Activated T-helper 1 cell treated with anti-CD3 and anti-CD28 coated beads, Interleukin-12 subunit alpha, Interleukin-12 subunit beta, Interleukin-2, Interleukin-4 antibody, amounts not matched to agents 30 ng/mL and 10 ng/mL and 1 ng/mL, durations not matched to agents 14 hours and 24 hours and 36 hours (primary cell): ENCODE data around the gene ETV3. TPM values are rescaled to one million over a fixed set of nuclear protein-coding genes. Genes with fewer than 3 reads are reported as not detected.
A peak's percentile ranks its signal among the peaks of the same experiment; 100 is the strongest.
"Not testable (repeated sequence)": the region's sequence is repeated elsewhere in the genome, so short reads cannot be mapped to it uniquely, and the experiment has no call there.

Experiments
- DNase-seq: peaks from one replicate; pipeline ENCODE4 v3.0.0; 2021; ENCODE audit warnings: low spot score
- H3K27ac Mint-ChIP-seq: one replicate; pipeline ENCODE4 v1.8.0; 2021; ENCODE audit warnings: mild to moderate bottlenecking, mixed read lengths
- H3K27me3 Mint-ChIP-seq: one replicate; pipeline ENCODE4 v1.8.0; 2022; ENCODE audit warnings: mild to moderate bottlenecking, moderate library complexity, mixed read lengths; ENCODE audit not compliant: insufficient read depth
- H3K36me3 Mint-ChIP-seq: one replicate; pipeline ENCODE4 v1.8.0; 2021; ENCODE audit warnings: low read depth, mixed read lengths
- H3K4me1 Mint-ChIP-seq: one replicate; pipeline ENCODE4 v1.8.0; 2021; ENCODE audit warnings: low read depth, mixed read lengths
- H3K4me3 Mint-ChIP-seq: one replicate; pipeline ENCODE4 v1.8.0; 2021; ENCODE audit warnings: mild to moderate bottlenecking, moderate library complexity, mixed read lengths
- H3K9me3 Mint-ChIP-seq: one replicate; pipeline ENCODE4 v1.8.0; 2021; ENCODE audit warnings: mixed read lengths
- intact Hi-C: fragments of 100-400 bp; cut with micrococcal nuclease; formaldehyde crosslinking; loops from one replicate; pipeline ENCODE4 v1.15.1; 2024
- total RNA-seq: library from RNA; stranded (reverse); gene quantifications from 2 replicates; pipeline ENCODE4 v1.2.3, GENCODE V29; 2022

Gene ETV3
- 47.6 and 51.3 TPM in 2 replicates for total RNA-seq

GRCh38 chr1:157138220-157139051 lies at the start of gene ETV3:
Gene ETV3 (minus strand): TSS chr1:157138395. CDS start chr1:157136352, 2,043 bp downstream.
- H3K4me3 Mint-ChIP-seq, result peak within 1 kb of the TSS; percentile 93
- peaks cover 71% of the 10 kb centered on the region for H3K4me1 Mint-ChIP-seq
- intact Hi-C loops, result loop anchor here (5.0 to 10.0 kb wide), 3 partner anchors 324 to 1939 kb away; partner anchors contain the start of genes AIM2, MRPL24 and SH2D2A
- H3K27ac Mint-ChIP-seq, result peak within 1 kb of the TSS; percentile 93
- H3K27me3 Mint-ChIP-seq, result no peaks in the 10 kb centered on the region
- peak; percentile 89 for DNase-seq
- peaks cover 35% of the 10 kb centered on the region for H3K36me3 Mint-ChIP-seq
- H3K9me3 Mint-ChIP-seq, result no peaks in the 10 kb centered on the region

- intact Hi-C loops, result no loop called here
- Mint-ChIP-seq H3K4me1 (peaks cover 5% of the 10 kb centered on the region), H3K36me3 (no peaks in the 10 kb centered on the region), H3K27me3 (peaks cover 2% of the 10 kb centered on the region), H3K27ac (no peak overlapping the region), H3K9me3 (no peaks in the 10 kb centered on the region), H3K4me3 (no peak overlapping the region)
- DNase-seq, result no peak
These were observed 48.2 kb upstream of the ETV3 start for GRCh38 chr1:157186281-157186992.

- no peak for DNase-seq
- H3K4me3 Mint-ChIP-seq, result no peak overlapping the region
- peaks cover 2% of the 10 kb centered on the region for H3K27me3 Mint-ChIP-seq
- no peaks in the 10 kb centered on the region for H3K9me3 Mint-ChIP-seq
- H3K4me1 Mint-ChIP-seq, result peaks cover 5% of the 10 kb centered on the region
- no peak overlapping the region for H3K27ac Mint-ChIP-seq
- intact Hi-C loops, result no loop called here
- no peaks in the 10 kb centered on the region for H3K36me3 Mint-ChIP-seq
These were observed 45.7 kb upstream of the ETV3 start for GRCh38 chr1:157183870-157184269.

GRCh38 chr1:157182371-157182770 lies 44.2 kb upstream of the ETV3 start:
- H3K27me3 Mint-ChIP-seq, H3K27ac Mint-ChIP-seq, intact Hi-C loops, H3K4me3 Mint-ChIP-seq, H3K36me3 Mint-ChIP-seq, DNase-seq, H3K4me1 Mint-ChIP-seq, H3K9me3 Mint-ChIP-seq: not testable (repeated sequence)

GRCh38 chr1:157181790-157182189 lies 43.6 kb upstream of the ETV3 start:
- Mint-ChIP-seq H3K9me3 (no peaks in the 10 kb centered on the region), H3K4me1 (peaks cover 5% of the 10 kb centered on the region), H3K36me3 (no peaks in the 10 kb centered on the region), H3K27me3 (peaks cover 11% of the 10 kb centered on the region), H3K27ac (no peak overlapping the region), H3K4me3 (no peak overlapping the region)
- intact Hi-C loops, result no loop called here
- no peak for DNase-seq

GRCh38 chr1:157181258-157181657 lies 43.1 kb upstream of the ETV3 start:
- no peak overlapping the region for H3K4me3 Mint-ChIP-seq
- intact Hi-C loops, result no loop called here
- peaks cover 5% of the 10 kb centered on the region for H3K4me1 Mint-ChIP-seq
- peaks cover 12% of the 10 kb centered on the region for H3K27me3 Mint-ChIP-seq
- no peaks in the 10 kb centered on the region for H3K9me3 Mint-ChIP-seq
- no peak overlapping the region for H3K27ac Mint-ChIP-seq
- no peak for DNase-seq
- no peaks in the 10 kb centered on the region for H3K36me3 Mint-ChIP-seq

- intact Hi-C loops, result no loop called here
- Mint-ChIP-seq H3K9me3 (no peaks in the 10 kb centered on the region), H3K4me3 (no peak overlapping the region), H3K27me3 (peaks cover 15% of the 10 kb centered on the region), H3K4me1 (peaks cover 5% of the 10 kb centered on the region), H3K36me3 (no peaks in the 10 kb centered on the region), H3K27ac (no peak overlapping the region)
- no peak for DNase-seq
These were observed 40.3 kb upstream of the ETV3 start for GRCh38 chr1:157178490-157178889.

- H3K9me3 Mint-ChIP-seq, result no peaks in the 10 kb centered on the region
- H3K36me3 Mint-ChIP-seq, result no peaks in the 10 kb centered on the region
- H3K27ac Mint-ChIP-seq, result no peak overlapping the region
- H3K4me1 Mint-ChIP-seq, result peaks cover 5% of the 10 kb centered on the region
- no peak for DNase-seq
- no peak overlapping the region for H3K4me3 Mint-ChIP-seq
- H3K27me3 Mint-ChIP-seq, result peaks cover 15% of the 10 kb centered on the region
- intact Hi-C loops, result no loop called here
These were observed 39.7 kb upstream of the ETV3 start for GRCh38 chr1:157177733-157178394.

- no peaks in the 10 kb centered on the region for H3K9me3 Mint-ChIP-seq
- H3K27ac Mint-ChIP-seq, result no peak overlapping the region
- intact Hi-C loops, result no loop called here
- no peaks in the 10 kb centered on the region for H3K36me3 Mint-ChIP-seq
- H3K4me1 Mint-ChIP-seq, result no peaks in the 10 kb centered on the region
- H3K4me3 Mint-ChIP-seq, result no peak overlapping the region
- peaks cover 13% of the 10 kb centered on the region for H3K27me3 Mint-ChIP-seq
- DNase-seq, result no peak
These were observed 38.5 kb upstream of the ETV3 start for GRCh38 chr1:157176591-157177121.

GRCh38 chr1:157176016-157176415 lies 37.8 kb upstream of the ETV3 start:
- no peaks in the 10 kb centered on the region for H3K4me1 Mint-ChIP-seq
- intact Hi-C loops, result no loop called here

GRCh38 chr1:157173900-157174410 lies 35.8 kb upstream of the ETV3 start:
- no peak for DNase-seq
- intact Hi-C loops, result no loop called here
- no peaks in the 10 kb centered on the region for H3K9me3 Mint-ChIP-seq
- H3K27me3 Mint-ChIP-seq, result peaks cover 24% of the 10 kb centered on the region
- H3K4me1 Mint-ChIP-seq, result no peaks in the 10 kb centered on the region
- no peak overlapping the region for H3K27ac Mint-ChIP-seq
- H3K4me3 Mint-ChIP-seq, result no peak overlapping the region
- no peaks in the 10 kb centered on the region for H3K36me3 Mint-ChIP-seq

More at GRCh38 chr1:157176016-157176415, 37.8 kb upstream of the ETV3 start:
- DNase-seq, result no peak
- H3K9me3 Mint-ChIP-seq, result no peaks in the 10 kb centered on the region
- no peak overlapping the region for H3K27ac Mint-ChIP-seq
- no peak overlapping the region for H3K4me3 Mint-ChIP-seq
- no peaks in the 10 kb centered on the region for H3K36me3 Mint-ChIP-seq
- H3K27me3 Mint-ChIP-seq, result peaks cover 18% of the 10 kb centered on the region

- DNase-seq, H3K27ac Mint-ChIP-seq, H3K36me3 Mint-ChIP-seq, H3K9me3 Mint-ChIP-seq, H3K4me3 Mint-ChIP-seq, H3K4me1 Mint-ChIP-seq, intact Hi-C loops: not testable (repeated sequence)
- H3K27me3 Mint-ChIP-seq, result peaks cover 25% of the 10 kb centered on the region
These were observed 35.0 kb upstream of the ETV3 start for GRCh38 chr1:157173241-157173640.
